B cell (primary cell): Measurements from ENCODE around the gene HDDC3. TPM values are rescaled to one million over a fixed set of nuclear protein-coding genes. Genes with fewer than 3 reads are reported as not detected.

Source experiments
- ATAC-seq: fragments of 200-7000 bp; cut with Tn5 transposase; one replicate; pipeline ENCODE4 v1.10.0; 2021; ENCODE audit warnings: low read depth, mild to moderate bottlenecking, moderate number of reproducible peaks, moderate library complexity
- CTCF ChIA-PET: fragments of 350-600 bp; sonication (Branson Sonifier 250); formaldehyde crosslinking; loops from one replicate; lab custom pipeline; 2021; ENCODE audit warnings: antibody characterized with exemption, inconsistent platforms; lab: Charles Lee
- POLR2A ChIA-PET: fragments of 350-600 bp; sonication (Branson Sonifier 250); formaldehyde crosslinking; loops from one replicate; lab custom pipeline; 2021; ENCODE audit warnings: antibody characterized with exemption; lab: Charles Lee
- DNase-seq: peaks from one replicate; pipeline ENCODE4 v3.0.0; 2013
- H2AFZ ChIP-seq: 2 replicates; pipeline ENCODE4 v1.6.1; 2012; ENCODE audit warnings: mild to moderate bottlenecking, low read depth, low read length; ENCODE audit not compliant: insufficient read depth, poor library complexity, severe bottlenecking
- H3K27ac ChIP-seq, 2 donors: 1 replicate in 1 of 2; 2 replicates in 1 of 2; pipeline ENCODE4 v1.5.1; 2012 to 2013; ENCODE audit warnings: low read length in 2 of 2, mild to moderate bottlenecking in 2 of 2, moderate library complexity in 1 of 2
- H3K27me3 ChIP-seq, 4 experiments: fragments of 200-600 bp in 1 of 4; sonication (generic) in 1 of 4; replicated peaks in 1 of 4; 1 replicate in 2 of 4; 2 replicates in 2 of 4; pipeline versions ENCODE4 v1.6.1 to v1.7.0; 2013 to 2016; ENCODE audit warnings: low read length in 3 of 4, mild to moderate bottlenecking in 2 of 4, mixed read lengths in 1 of 4, moderate library complexity in 1 of 4; ENCODE audit not compliant: insufficient read depth in 4 of 4, control insufficient read depth in 3 of 4; ENCODE audit errors: control extremely low read depth in 1 of 4
- H3K36me3 ChIP-seq, 2 experiments: replicated peaks in 1 of 2; 1 replicate in 1 of 2; 2 replicates in 1 of 2; pipeline versions ENCODE4 v1.6.1 to v1.7.1; 2013; ENCODE audit warnings: low read length in 1 of 2; ENCODE audit not compliant: insufficient read depth in 2 of 2, control insufficient read depth in 1 of 2; ENCODE audit errors: control extremely low read depth in 1 of 2, extremely low read depth in 1 of 2
- H3K4me1 ChIP-seq, 2 donors: fragments of 200-600 bp in 1 of 2; sonication (generic) in 1 of 2; 1 replicate in 1 of 2; 2 replicates in 1 of 2; pipeline versions ENCODE4 v1.5.1 to v1.6.1; 2013 to 2017; ENCODE audit warnings: low read length in 2 of 2; ENCODE audit not compliant: control insufficient read depth in 2 of 2, insufficient read depth in 2 of 2
- H3K4me2 ChIP-seq: replicated peaks from 2 replicates; pipeline ENCODE3; 2012; ENCODE audit warnings: mild to moderate bottlenecking, low read depth, low read length; ENCODE audit not compliant: poor library complexity, severe bottlenecking
- H3K4me3 ChIP-seq, 5 experiments: fragments of 200-600 bp in 1 of 5; sonication (generic) in 1 of 5; 1 replicate in 3 of 5; 2 replicates in 2 of 5; pipeline versions ENCODE4 v1.5.1 to v1.7.0; 2011 to 2016; ENCODE audit warnings: low read length in 4 of 5, mild to moderate bottlenecking in 4 of 5, low read depth in 2 of 5, control low read depth in 1 of 5, moderate library complexity in 1 of 5; ENCODE audit not compliant: insufficient read depth in 1 of 5; ENCODE audit errors: control extremely low read depth in 1 of 5, extremely low read depth in 1 of 5
- H3K79me2 ChIP-seq: fragments of 200-600 bp; sonication (generic); one replicate; pipeline ENCODE4 v1.6.0; 2016; ENCODE audit warnings: low read length; ENCODE audit not compliant: control insufficient read depth, insufficient read depth
- H3K9ac ChIP-seq: fragments of 200-600 bp; sonication (generic); 2 replicates; pipeline ENCODE4 v1.6.1; 2017; ENCODE audit warnings: mild to moderate bottlenecking, low read length, moderate library complexity
- H3K9me3 ChIP-seq, 3 donors: one replicate each; pipeline versions ENCODE4 v1.6.1 to v1.7.1; 2013; ENCODE audit warnings: low read length in 2 of 3; ENCODE audit not compliant: control insufficient read depth in 2 of 3, insufficient read depth in 1 of 3; ENCODE audit errors: control extremely low read depth in 1 of 3
- H4K20me1 ChIP-seq: 2 replicates; pipeline ENCODE4 v1.6.0; 2012; ENCODE audit warnings: mild to moderate bottlenecking, low read length; ENCODE audit not compliant: insufficient read depth, control insufficient read depth, poor library complexity, severe bottlenecking
- H3K27ac Mint-ChIP-seq: one replicate; pipeline ENCODE4 v1.8.0; 2021; ENCODE audit warnings: mixed read lengths
- H3K27me3 Mint-ChIP-seq: one replicate; pipeline ENCODE4 v1.8.0; 2021; ENCODE audit warnings: mixed read lengths
- H3K4me1 Mint-ChIP-seq: one replicate; pipeline ENCODE4 v1.8.0; 2021; ENCODE audit warnings: mixed read lengths
- H3K4me3 Mint-ChIP-seq: one replicate; pipeline ENCODE4 v1.8.0; 2021; ENCODE audit warnings: mixed read lengths
- H3K9me3 Mint-ChIP-seq: one replicate; pipeline ENCODE4 v1.8.0; 2022; ENCODE audit warnings: mixed read lengths; ENCODE audit not compliant: insufficient read depth
- CTCF ChIP-seq: fragments of 200-600 bp; IDR thresholded peaks from one replicate; pipeline ENCODE4 v1.8.0; 2022; ENCODE audit warnings: antibody characterized with exemption, mild to moderate bottlenecking
- EZH2 ChIP-seq: IDR thresholded peaks from 2 replicates; pipeline ENCODE4 v1.6.1; 2012; ENCODE audit warnings: borderline replicate concordance, low read depth, mild to moderate bottlenecking, moderate library complexity, low read length; ENCODE audit not compliant: insufficient read depth, poor library complexity, severe bottlenecking
- WGBS: methylation state at CpG from one replicate; pipeline ENCODE4 v1.1.5; 2013; ENCODE audit warnings: missing lambda C conversion rate; ENCODE audit not compliant: insufficient coverage; 5-methylcytosine and 5-hydroxymethylcytosine counted together
- intact Hi-C: fragments of 100-400 bp; cut with micrococcal nuclease; formaldehyde crosslinking; loops from one replicate; pipeline ENCODE4 v1.10.0; 2022
- polyA plus RNA-seq: library from polyadenylated mRNA; depleted of rRNA; stranded (reverse); fragments of >200 nt; gene quantifications from 2 replicates; pipeline ENCODE4 v1.2.3, GENCODE V29; 2012
- total RNA-seq, 2 donors: library from RNA; stranded (reverse); fragments of 120-200 nt in 1 of 2; gene quantifications; 1 replicate in 1 of 2; 2 replicates in 1 of 2; pipeline versions ENCODE4 v1.2.3 to v1.2.4, GENCODE V29; 2013 to 2022

The HDDC3 gene
- total and polyA plus RNA-seq, 2 donors (not counting 1 experiment from before 2014, with no cell fraction given): 23.9 to 26.8 TPM

GRCh38 chr15:90889736-90890456 is 42.5 kb downstream of the HDDC3 start:
- ATAC-seq (no peak), DNase-seq (no peak)
- ChIA-PET CTCF (interaction anchor here (1.4 to 3.7 kb wide), 3 partner anchors 42 to 242 kb away, joined by 5 to 26 read pairs (median 11); partner anchors contain the start of gene HDDC3), POLR2A (no interaction called here)
- H3K4me2 ChIP-seq: no peak overlapping the region
- H3K27me3 ChIP-seq: no peaks in the 10 kb centered on the region
- WGBS: 96% methylated on average over 24 of the region's 31 CpGs
- Mint-ChIP-seq H3K4me1 (peaks cover 15% of the 10 kb centered on the region), H3K27ac (no peak overlapping the region), H3K4me3 (no peak overlapping the region), H3K9me3 (no peaks in the 10 kb centered on the region), H3K27me3 (no peaks in the 10 kb centered on the region)
- no peak overlapping the region for H3K4me3 ChIP-seq
- H4K20me1 ChIP-seq: peaks cover 12% of the 10 kb centered on the region
- H3K79me2 ChIP-seq: peaks cover 30% of the 10 kb centered on the region
- peaks cover 0 to 55% of the 10 kb centered on the region in 2 experiments for H3K36me3 ChIP-seq
- no peak overlapping the region for H2AFZ ChIP-seq
- intact Hi-C loops: loop anchor here (5.0 kb wide), 4 partner anchors 38 to 528 kb away; no protein-coding TSS in a partner anchor
- peaks cover 0 to 6% (median 0%) of the 10 kb centered on the region in 3 donors for H3K9me3 ChIP-seq
- H3K9ac ChIP-seq: no peak overlapping the region
- H3K27ac ChIP-seq: no peak overlapping the region
- no peak for TF ChIP-seq CTCF
- no peak for TF ChIP-seq EZH2
- peaks cover 16% of the 10 kb centered on the region in 2 donors for H3K4me1 ChIP-seq

- ChIA-PET CTCF (interaction anchor here (1.4 to 3.7 kb wide), 3 partner anchors 42 to 241 kb away, joined by 5 to 26 read pairs (median 11); partner anchors contain the start of gene HDDC3), POLR2A (no interaction called here)
- peaks cover 12% of the 10 kb centered on the region for H4K20me1 ChIP-seq
- Mint-ChIP-seq H3K27me3 (no peaks in the 10 kb centered on the region), H3K4me1 (peaks cover 19% of the 10 kb centered on the region), H3K9me3 (no peaks in the 10 kb centered on the region), H3K27ac (no peak overlapping the region), H3K4me3 (no peak overlapping the region)
- no peak overlapping the region for H2AFZ ChIP-seq
- H3K79me2 ChIP-seq: peaks cover 30% of the 10 kb centered on the region
- H3K9me3 ChIP-seq: peaks cover 0 to 6% (median 0%) of the 10 kb centered on the region in 3 donors
- intact Hi-C loops: loop anchor here (5.0 kb wide), 4 partner anchors 37 to 527 kb away; no protein-coding TSS in a partner anchor
- H3K27ac ChIP-seq: no peak overlapping the region
- ATAC-seq (no peak), DNase-seq (no peak)
- no peak overlapping the region for H3K4me3 ChIP-seq
- TF ChIP-seq EZH2 (no peak), CTCF (no peak)
- peaks cover 0 to 55% of the 10 kb centered on the region in 2 experiments for H3K36me3 ChIP-seq
- H3K4me2 ChIP-seq: no peak overlapping the region
- no peaks in the 10 kb centered on the region for H3K27me3 ChIP-seq
- H3K9ac ChIP-seq: no peak overlapping the region
- WGBS: 73% methylated on average over 18 of the region's 18 CpGs
- H3K4me1 ChIP-seq: peaks cover 20 to 21% of the 10 kb centered on the region in 2 donors
Measured at GRCh38 chr15:90889313-90889730, 43.0 kb downstream of the HDDC3 start.
